ENCODE results near the gene SKA2. TPM values are rescaled to one million over a fixed set of nuclear protein-coding genes. Genes with fewer than 3 reads are reported as not detected.

SKA2 gene, protein sequence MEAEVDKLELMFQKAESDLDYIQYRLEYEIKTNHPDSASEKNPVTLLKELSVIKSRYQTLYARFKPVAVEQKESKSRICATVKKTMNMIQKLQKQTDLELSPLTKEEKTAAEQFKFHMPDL
- 25.6 and 42.0 TPM in 2 replicates for total RNA-seq (2014; rRNA removed; shearing (Covaris generic); ENCODE audit: low replicate concordance)

DNA sequence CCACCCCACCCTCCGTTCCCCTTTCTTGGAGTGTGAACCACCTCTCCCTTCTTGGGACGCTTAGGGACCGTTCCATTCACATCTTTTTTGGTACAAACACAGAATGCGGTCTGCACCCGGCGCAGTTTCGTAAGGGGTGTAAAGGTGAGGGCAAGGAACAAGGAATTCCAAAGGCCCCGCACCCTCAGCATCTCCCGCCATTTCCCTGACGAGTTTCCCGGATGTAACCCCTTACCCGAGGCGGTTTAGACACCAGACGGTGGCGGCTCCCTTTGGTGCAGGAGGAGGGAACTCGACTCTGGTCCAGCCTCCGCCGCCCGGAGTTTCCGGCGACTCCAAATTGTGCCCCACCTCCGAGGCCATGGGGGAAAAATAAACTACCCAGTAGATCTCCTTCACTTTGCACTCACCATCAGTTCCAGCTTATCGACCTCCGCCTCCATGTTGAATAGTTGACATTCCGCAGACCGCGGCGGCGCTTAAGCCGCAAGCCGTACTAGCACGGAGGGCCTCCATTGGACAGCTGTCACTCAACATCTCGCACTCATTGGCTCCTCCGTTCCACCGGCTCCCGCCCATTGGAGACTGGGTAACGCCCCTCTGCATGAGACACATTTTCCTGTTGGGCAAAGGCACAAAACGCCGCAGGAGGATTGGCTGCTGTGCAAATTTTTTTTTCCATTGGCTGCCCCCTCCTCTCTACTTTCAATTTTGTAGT, at the start of gene SKA2:
Gene SKA2 (minus strand): TSS at position 466 of the 718 bp plus-strand sequence. CDS start 23 bp downstream, at position 443.
- DNase-seq = no peak
- Histone ChIP-seq H2AFZ (ENCODE audit: low read length) (peak within 1 kb of the TSS; percentile 38; the same call in 1 of the 2 replicates), H3K4me1 (ENCODE audit: low read length) (peaks cover 70% of the 10 kb centered on the region), H3K79me2 (ENCODE audit: low read length) (peaks cover 91% of the 10 kb centered on the region), H3K4me2 (ENCODE audit: low read depth, low read length, poor library complexity, severe bottlenecking) (peak within 1 kb of the TSS; percentile 90), H3K27me3 (ENCODE audit: low read length) (no peaks in the 10 kb centered on the region), H3K36me3 (ENCODE audit: insufficient read depth, low read length) (peaks cover 9% of the 10 kb centered on the region; the same call in 1 of the 2 replicates), H3K27ac (ENCODE audit: low read length) (peak within 1 kb of the TSS; percentile 90), H3K9me3 (ENCODE audit: low read length) (no peaks in the 10 kb centered on the region), H3K9me2 (replicated peaks; ENCODE audit: insufficient read depth, low read length) (no peaks in the 10 kb centered on the region), H3K9ac (ENCODE audit: low read length) (peak within 1 kb of the TSS; percentile 92), H4K20me1 (ENCODE audit: insufficient read depth, low read depth, low read length) (no peaks in the 10 kb centered on the region), H3K4me3 (ENCODE audit: low read length) (peak within 1 kb of the TSS; percentile 92)

DNA sequence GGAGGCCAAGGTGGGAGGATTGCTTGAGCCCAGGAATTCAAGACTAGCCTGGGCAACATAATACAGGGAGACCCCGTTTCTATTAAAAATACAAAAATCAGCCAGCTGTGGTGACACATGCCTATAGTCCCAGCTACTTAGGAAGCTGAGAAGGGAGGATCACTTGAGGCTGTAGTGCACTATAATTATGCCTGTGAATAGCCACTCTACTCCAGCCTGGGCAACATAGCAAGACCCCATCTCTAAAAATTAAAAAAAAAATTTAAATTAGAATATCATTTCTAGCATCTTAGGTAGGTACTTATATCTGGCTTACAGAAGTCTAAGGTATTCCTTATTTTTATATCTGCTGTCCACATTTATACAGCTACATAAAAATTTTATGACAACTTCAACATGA, 47.3 kb upstream of the SKA2 start:
- DNase-seq = no peak
- Histone ChIP-seq H2AFZ (ENCODE audit: low read length) (no peak overlapping the region), H3K27ac (ENCODE audit: low read length) (no peak overlapping the region), H3K9ac (ENCODE audit: low read length) (no peak overlapping the region), H3K9me3 (ENCODE audit: low read length) (no peaks in the 10 kb centered on the region), H3K9me2 (replicated peaks; ENCODE audit: insufficient read depth, low read length) (no peaks in the 10 kb centered on the region), H3K4me3 (ENCODE audit: low read length) (no peak overlapping the region), H3K4me1 (ENCODE audit: low read length) (no peaks in the 10 kb centered on the region), H3K4me2 (ENCODE audit: low read depth, low read length, poor library complexity, severe bottlenecking) (no peak overlapping the region), H3K36me3 (ENCODE audit: insufficient read depth, low read length) (peaks cover 15% of the 10 kb centered on the region; the same call in 1 of the 2 replicates), H4K20me1 (ENCODE audit: insufficient read depth, low read depth, low read length) (no peaks in the 10 kb centered on the region), H3K27me3 (ENCODE audit: low read length) (no peaks in the 10 kb centered on the region), H3K79me2 (ENCODE audit: low read length) (0 out of 2 replicates have a peak, but pooled peaks cover 2% of the 10 kb centered on the region)

DNA sequence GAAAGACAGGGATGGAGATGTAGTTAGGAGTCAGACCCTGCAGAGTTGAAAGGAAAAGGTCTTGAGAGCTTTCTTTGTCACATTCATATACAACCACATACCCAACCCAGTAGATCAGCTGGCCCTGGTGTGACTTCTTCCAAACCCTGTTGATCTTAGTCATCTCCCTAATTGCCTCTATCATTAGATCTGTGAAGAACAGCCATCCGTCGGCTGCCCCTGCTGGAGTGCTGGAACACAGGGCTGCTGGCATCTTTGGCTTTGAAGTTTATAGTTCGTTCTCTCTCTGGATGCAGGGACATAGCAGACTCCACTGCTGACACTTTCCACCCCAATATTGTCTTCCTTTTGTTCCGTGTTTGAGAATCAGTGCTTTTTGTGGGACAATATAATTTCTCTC, 44.4 kb upstream of the SKA2 start:
- H3K9ac ChIP-seq (ENCODE audit: low read length) = no peak overlapping the region
- H3K27ac ChIP-seq (ENCODE audit: low read length) = no peak overlapping the region
- H3K79me2 ChIP-seq (ENCODE audit: low read length) = 0 out of 2 replicates have a peak, but pooled peaks cover 2% of the 10 kb centered on the region
- peaks cover 35% of the 10 kb centered on the region; the same call in 1 of the 2 replicates for H3K36me3 ChIP-seq (ENCODE audit: insufficient read depth, low read length)
- H3K9me2 ChIP-seq (replicated peaks; ENCODE audit: insufficient read depth, low read length) = no peaks in the 10 kb centered on the region
- no peaks in the 10 kb centered on the region for H3K4me1 ChIP-seq (ENCODE audit: low read length)
- H2AFZ ChIP-seq (ENCODE audit: low read length) = no peak overlapping the region
- H3K9me3 ChIP-seq (ENCODE audit: low read length) = no peaks in the 10 kb centered on the region
- no peaks in the 10 kb centered on the region for H3K27me3 ChIP-seq (ENCODE audit: low read length)
- H3K4me2 ChIP-seq (ENCODE audit: low read depth, low read length, poor library complexity, severe bottlenecking) = no peak overlapping the region
- no peak for DNase-seq
- H4K20me1 ChIP-seq (ENCODE audit: insufficient read depth, low read depth, low read length) = no peaks in the 10 kb centered on the region
- no peak overlapping the region for H3K4me3 ChIP-seq (ENCODE audit: low read length)

DNA sequence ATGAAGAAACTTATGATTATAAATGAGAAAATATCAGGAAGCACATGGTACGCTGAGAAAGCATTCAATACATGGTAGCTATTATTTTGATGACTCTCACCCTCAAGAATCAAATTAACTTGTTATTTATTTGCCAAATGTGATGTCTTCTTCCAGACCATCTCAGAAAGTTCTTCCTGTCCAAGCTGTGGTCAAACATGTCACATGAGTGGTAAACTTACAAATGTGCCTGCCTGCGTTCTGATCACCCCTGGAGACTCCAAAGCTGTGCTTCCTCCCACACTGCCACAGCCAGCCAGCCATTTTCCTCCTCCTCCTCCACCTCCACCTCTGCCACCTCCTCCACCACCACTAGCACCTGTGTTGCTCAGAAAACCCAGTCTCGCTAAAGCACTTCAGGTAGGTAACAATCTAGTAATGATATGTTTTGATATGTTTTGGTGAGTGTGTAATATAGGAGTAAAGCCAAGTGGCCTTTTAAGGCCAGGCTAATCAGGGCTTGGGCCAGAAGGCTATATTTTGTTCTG, 38.4 kb upstream of the SKA2 start:
- Histone ChIP-seq H3K9ac (ENCODE audit: low read length) (no peak overlapping the region), H3K36me3 (ENCODE audit: insufficient read depth, low read length) (peaks cover 52% of the 10 kb centered on the region), H3K4me3 (ENCODE audit: low read length) (no peak overlapping the region), H2AFZ (ENCODE audit: low read length) (no peak overlapping the region), H3K4me2 (ENCODE audit: low read depth, low read length, poor library complexity, severe bottlenecking) (no peak overlapping the region), H3K79me2 (ENCODE audit: low read length) (no peaks in the 10 kb centered on the region), H3K27ac (ENCODE audit: low read length) (no peak overlapping the region), H4K20me1 (ENCODE audit: insufficient read depth, low read depth, low read length) (no peaks in the 10 kb centered on the region), H3K9me3 (ENCODE audit: low read length) (no peaks in the 10 kb centered on the region), H3K27me3 (ENCODE audit: low read length) (no peaks in the 10 kb centered on the region), H3K4me1 (ENCODE audit: low read length) (no peaks in the 10 kb centered on the region), H3K9me2 (replicated peaks; ENCODE audit: insufficient read depth, low read length) (no peaks in the 10 kb centered on the region)
- DNase-seq = no peak

DNA sequence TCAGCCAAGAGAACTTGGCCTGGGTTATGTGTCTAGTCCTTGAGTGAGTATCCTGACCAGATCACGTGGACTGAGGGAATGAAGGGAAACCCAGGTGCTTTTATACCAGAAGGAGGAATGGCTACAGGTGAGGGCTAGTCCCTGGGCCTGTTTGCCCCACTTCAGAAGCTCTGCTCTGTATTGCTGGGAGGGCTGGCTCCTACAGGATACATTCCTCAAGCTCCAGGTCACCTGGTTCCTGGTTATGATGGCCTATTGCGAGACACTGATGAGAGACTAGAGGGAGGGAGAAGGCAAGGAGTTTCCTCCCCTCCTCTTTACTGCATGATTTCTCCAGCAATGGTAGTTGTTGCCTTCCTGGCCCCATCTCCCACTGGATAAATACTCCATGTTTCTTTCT, 35.8 kb upstream of the SKA2 start:
- no peak overlapping the region for H2AFZ ChIP-seq (ENCODE audit: low read length)
- H3K27ac ChIP-seq (ENCODE audit: low read length) = no peak overlapping the region
- no peaks in the 10 kb centered on the region for H3K9me3 ChIP-seq (ENCODE audit: low read length)
- no peak overlapping the region for H3K4me2 ChIP-seq (ENCODE audit: low read depth, low read length, poor library complexity, severe bottlenecking)
- no peaks in the 10 kb centered on the region for H3K9me2 ChIP-seq (replicated peaks; ENCODE audit: insufficient read depth, low read length)
- peaks cover 43% of the 10 kb centered on the region for H3K36me3 ChIP-seq (ENCODE audit: insufficient read depth, low read length)
- no peak overlapping the region for H3K4me3 ChIP-seq (ENCODE audit: low read length)
- no peak overlapping the region for H3K9ac ChIP-seq (ENCODE audit: low read length)
- H3K79me2 ChIP-seq (ENCODE audit: low read length) = no peaks in the 10 kb centered on the region
- H3K27me3 ChIP-seq (ENCODE audit: low read length) = no peaks in the 10 kb centered on the region
- no peak for DNase-seq
- H4K20me1 ChIP-seq (ENCODE audit: insufficient read depth, low read depth, low read length) = no peaks in the 10 kb centered on the region
- H3K4me1 ChIP-seq (ENCODE audit: low read length) = peaks cover 18% of the 10 kb centered on the region

DNA sequence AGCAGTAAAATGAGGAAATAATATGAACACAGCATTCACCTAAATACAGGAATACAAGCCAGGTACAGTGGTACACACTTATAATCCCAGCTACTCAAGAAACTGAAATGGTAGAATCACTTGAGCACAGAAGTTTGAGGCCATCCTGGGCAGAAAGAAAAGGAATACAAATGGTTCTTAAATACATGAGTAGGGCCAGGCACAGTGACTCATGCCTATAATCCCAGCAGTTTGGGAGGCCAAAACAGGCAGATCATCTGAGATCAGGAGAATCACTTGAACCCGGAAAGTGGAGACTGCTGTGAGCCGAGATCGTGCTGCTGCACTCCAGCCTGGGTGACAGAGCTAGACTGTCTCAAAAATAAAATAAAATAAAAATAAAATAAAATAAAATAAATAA, 31.9 kb upstream of the SKA2 start:
- Histone ChIP-seq H3K4me2 (ENCODE audit: low read depth, low read length, poor library complexity, severe bottlenecking) (no peak overlapping the region), H3K79me2 (ENCODE audit: low read length) (no peaks in the 10 kb centered on the region), H3K9me2 (replicated peaks; ENCODE audit: insufficient read depth, low read length) (no peaks in the 10 kb centered on the region), H3K4me1 (ENCODE audit: low read length) (peaks cover 34% of the 10 kb centered on the region), H3K27ac (ENCODE audit: low read length) (no peak overlapping the region), H3K9me3 (ENCODE audit: low read length) (no peaks in the 10 kb centered on the region), H4K20me1 (ENCODE audit: insufficient read depth, low read depth, low read length) (no peaks in the 10 kb centered on the region), H3K9ac (ENCODE audit: low read length) (no peak overlapping the region), H3K36me3 (ENCODE audit: insufficient read depth, low read length) (peaks cover 20% of the 10 kb centered on the region), H3K27me3 (ENCODE audit: low read length) (no peaks in the 10 kb centered on the region), H3K4me3 (ENCODE audit: low read length) (no peak overlapping the region), H2AFZ (ENCODE audit: low read length) (no peak overlapping the region)
- DNase-seq = no peak

DNA sequence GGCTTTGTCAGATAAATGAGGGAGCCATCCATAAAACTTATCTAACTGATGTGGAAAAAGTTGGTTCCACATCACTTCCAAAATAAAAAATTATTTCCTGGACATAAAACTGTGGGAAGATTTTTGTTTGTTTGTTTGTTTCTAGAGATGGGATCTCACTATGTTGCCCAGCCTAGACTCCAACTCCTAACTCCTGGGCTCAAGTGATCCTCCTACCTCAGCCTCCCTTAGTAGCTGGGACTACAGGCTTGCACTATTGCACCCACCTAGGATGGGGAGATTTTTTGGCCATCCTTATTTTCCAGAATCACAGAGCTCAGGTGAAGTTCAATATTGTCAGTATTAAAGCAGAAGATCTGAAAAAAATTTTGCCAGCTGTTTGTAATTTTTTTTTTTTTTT, 31.0 kb upstream of the SKA2 start:
- H3K27ac ChIP-seq (ENCODE audit: low read length) = no peak overlapping the region
- no peak overlapping the region for H2AFZ ChIP-seq (ENCODE audit: low read length)
- H3K9me3 ChIP-seq (ENCODE audit: low read length) = no peaks in the 10 kb centered on the region
- H4K20me1 ChIP-seq (ENCODE audit: insufficient read depth, low read depth, low read length) = no peaks in the 10 kb centered on the region
- H3K9me2 ChIP-seq (replicated peaks; ENCODE audit: insufficient read depth, low read length) = no peaks in the 10 kb centered on the region
- peaks cover 34% of the 10 kb centered on the region for H3K4me1 ChIP-seq (ENCODE audit: low read length)
- peaks cover 14% of the 10 kb centered on the region for H3K36me3 ChIP-seq (ENCODE audit: insufficient read depth, low read length)
- H3K9ac ChIP-seq (ENCODE audit: low read length) = no peak overlapping the region
- no peak overlapping the region for H3K4me2 ChIP-seq (ENCODE audit: low read depth, low read length, poor library complexity, severe bottlenecking)
- DNase-seq = no peak
- H3K27me3 ChIP-seq (ENCODE audit: low read length) = no peaks in the 10 kb centered on the region
- no peaks in the 10 kb centered on the region for H3K79me2 ChIP-seq (ENCODE audit: low read length)
- no peak overlapping the region for H3K4me3 ChIP-seq (ENCODE audit: low read length)

DNA sequence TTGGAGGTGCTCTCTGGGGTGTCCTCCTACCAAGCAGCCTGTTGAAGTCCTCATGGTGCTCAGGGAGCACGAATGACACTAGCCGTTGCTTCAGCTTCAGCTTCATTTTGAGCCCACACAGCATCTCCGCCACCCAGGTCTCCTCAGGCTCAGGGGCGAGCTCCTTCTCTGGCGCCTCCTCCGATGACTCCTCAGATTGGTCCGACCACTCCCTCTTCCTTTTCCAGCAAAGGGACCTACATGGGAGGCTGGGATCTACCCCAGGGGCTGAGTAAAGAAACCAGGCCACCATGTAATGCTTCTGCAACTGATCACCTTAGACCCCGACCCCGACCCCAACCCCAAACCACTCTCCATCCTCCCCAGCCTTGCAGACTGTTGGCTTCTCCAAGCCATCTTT, 26.5 kb upstream of the SKA2 start:
- Histone ChIP-seq H3K79me2 (ENCODE audit: low read length) (peaks cover 17% of the 10 kb centered on the region), H3K4me1 (ENCODE audit: low read length) (peaks cover 18% of the 10 kb centered on the region), H3K4me2 (ENCODE audit: low read depth, low read length, poor library complexity, severe bottlenecking) (no peak overlapping the region), H4K20me1 (ENCODE audit: insufficient read depth, low read depth, low read length) (no peaks in the 10 kb centered on the region), H3K27ac (ENCODE audit: low read length) (no peak overlapping the region), H3K9ac (ENCODE audit: low read length) (no peak overlapping the region), H3K9me3 (ENCODE audit: low read length) (no peaks in the 10 kb centered on the region), H3K36me3 (ENCODE audit: insufficient read depth, low read length) (peaks cover 8% of the 10 kb centered on the region; the same call in 1 of the 2 replicates), H3K27me3 (ENCODE audit: low read length) (no peaks in the 10 kb centered on the region), H3K4me3 (ENCODE audit: low read length) (no peak overlapping the region), H2AFZ (ENCODE audit: low read length) (no peak overlapping the region), H3K9me2 (replicated peaks; ENCODE audit: insufficient read depth, low read length) (no peaks in the 10 kb centered on the region)
- no peak for DNase-seq
